Lower leg skin (tissue), 4 donors: ENCODE measurements around the gene ERAP2. TPM values are rescaled to one million over a fixed set of nuclear protein-coding genes. Genes with fewer than 3 reads are reported as not detected.

ENCODE experiments used
- DNase-seq, 2 donors: peaks; one replicate each; pipeline ENCODE4 v3.0.0-alpha.2; 2019; ENCODE audit warnings: low spot score in 2 of 2
- H3K4me3 ChIP-seq: fragments of 200-600 bp; sonication (generic); 2 replicates; pipeline ENCODE4 v1.5.1; 2017; ENCODE audit warnings: mild to moderate bottlenecking, low read depth; ENCODE audit not compliant: poor library complexity, severe bottlenecking
- POLR2A ChIP-seq, 2 donors: fragments of 450-650 bp; IDR thresholded peaks; one replicate each; pipeline ENCODE4 v1.6.1; 2016 to 2017; ENCODE audit warnings: antibody characterized with exemption in 2 of 2, mild to moderate bottlenecking in 1 of 2, moderate library complexity in 1 of 2
- WGBS, 2 donors: methylation state at CpG; one replicate each; pipeline ENCODE4 v1.1.5; 2018; 5-methylcytosine and 5-hydroxymethylcytosine counted together
- intact Hi-C: fragments of 100-400 bp; cut with DNase I; formaldehyde crosslinking; loops from one replicate; pipeline ENCODE4 v1.15.0; 2023; ENCODE audit warnings: low total_unique reads
- total RNA-seq, 4 donors: library from RNA; depleted of rRNA; stranded (reverse); fragments of >200 nt; gene quantifications; one replicate each; pipeline ENCODE4 v1.1.0, GENCODE V29; 2016
- TF ChIP-seq, protein P1 (sequence below), 3 donors: fragments of 450-650 bp; IDR thresholded peaks; one replicate each; pipeline ENCODE4 v1.5.1; 2016; ENCODE audit warnings: antibody characterized with exemption in 3 of 3, mild to moderate bottlenecking in 3 of 3, moderate library complexity in 2 of 3

Gene ERAP2
- total RNA-seq, 4 donors from 2014 or later = 5.0 to 11.0 (median 9.3) TPM

DNA sequence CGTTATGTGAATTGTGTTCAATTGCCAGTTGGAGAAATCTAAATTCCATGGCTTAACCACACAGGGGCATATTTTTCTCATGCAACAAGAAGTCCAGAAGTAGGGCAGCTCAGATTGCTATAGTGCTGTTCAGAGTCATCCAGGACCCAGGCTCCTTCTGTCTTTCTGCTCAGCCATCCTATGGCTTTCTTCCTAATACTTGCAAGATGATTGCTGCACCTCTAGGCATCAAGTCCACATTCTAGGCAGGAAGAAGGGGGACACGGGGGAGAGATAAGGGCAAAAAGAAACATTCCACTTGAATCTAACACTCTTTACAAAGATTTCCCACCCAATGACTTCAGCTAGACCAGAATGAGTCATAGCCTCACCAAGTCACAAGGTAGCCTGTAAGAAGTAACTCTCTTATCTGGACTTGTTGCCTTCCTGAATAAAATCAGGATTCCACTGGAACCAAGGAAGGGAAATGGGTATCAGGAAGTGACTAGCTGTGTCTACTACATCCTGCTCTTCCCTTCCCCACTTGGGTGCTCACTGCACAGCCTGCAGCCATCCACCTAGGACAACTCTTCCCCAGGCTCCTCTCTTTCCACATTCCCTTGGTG lies 5.3 kb downstream of the ERAP2 start:
- intact Hi-C loops = no loop called here
- 72 to 86% methylated on average over 2 of the region's 2 CpGs for WGBS, 2 donors
- no peak for DNase-seq
- TF ChIP-seq POLR2A (IDR thresholded peaks at IDR 0.05) = no peak
- TF ChIP-seq, protein P1, sequence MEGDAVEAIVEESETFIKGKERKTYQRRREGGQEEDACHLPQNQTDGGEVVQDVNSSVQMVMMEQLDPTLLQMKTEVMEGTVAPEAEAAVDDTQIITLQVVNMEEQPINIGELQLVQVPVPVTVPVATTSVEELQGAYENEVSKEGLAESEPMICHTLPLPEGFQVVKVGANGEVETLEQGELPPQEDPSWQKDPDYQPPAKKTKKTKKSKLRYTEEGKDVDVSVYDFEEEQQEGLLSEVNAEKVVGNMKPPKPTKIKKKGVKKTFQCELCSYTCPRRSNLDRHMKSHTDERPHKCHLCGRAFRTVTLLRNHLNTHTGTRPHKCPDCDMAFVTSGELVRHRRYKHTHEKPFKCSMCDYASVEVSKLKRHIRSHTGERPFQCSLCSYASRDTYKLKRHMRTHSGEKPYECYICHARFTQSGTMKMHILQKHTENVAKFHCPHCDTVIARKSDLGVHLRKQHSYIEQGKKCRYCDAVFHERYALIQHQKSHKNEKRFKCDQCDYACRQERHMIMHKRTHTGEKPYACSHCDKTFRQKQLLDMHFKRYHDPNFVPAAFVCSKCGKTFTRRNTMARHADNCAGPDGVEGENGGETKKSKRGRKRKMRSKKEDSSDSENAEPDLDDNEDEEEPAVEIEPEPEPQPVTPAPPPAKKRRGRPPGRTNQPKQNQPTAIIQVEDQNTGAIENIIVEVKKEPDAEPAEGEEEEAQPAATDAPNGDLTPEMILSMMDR (IDR thresholded peaks at IDR 0.05) = no peak
- H3K4me3 ChIP-seq = no peak overlapping the region

DNA sequence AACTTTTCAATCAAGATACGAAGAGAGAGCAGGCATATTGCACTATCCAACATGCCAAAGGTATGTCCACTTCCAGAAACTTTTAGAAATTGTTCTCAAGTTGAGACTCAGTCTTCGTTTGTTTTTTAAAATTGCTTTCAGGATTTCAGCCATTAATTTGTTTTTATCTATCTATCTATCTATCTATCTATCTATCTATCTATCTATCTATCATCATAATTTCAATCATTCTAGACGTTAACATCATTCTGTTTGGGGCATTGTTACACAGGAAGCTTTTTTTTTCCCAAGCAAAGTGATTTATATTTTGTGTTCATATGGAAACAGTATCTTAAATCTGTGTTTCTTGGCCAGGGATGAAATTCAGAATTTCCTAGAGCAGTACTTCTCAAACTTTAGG lies 7.6 kb downstream of the ERAP2 start:
- TF ChIP-seq POLR2A (IDR thresholded peaks at IDR 0.05) = no peak
- TF ChIP-seq, protein P1 (IDR thresholded peaks at IDR 0.05) = no peak
- no peak overlapping the region for H3K4me3 ChIP-seq
- no peak for DNase-seq
- WGBS, 2 donors = 60 to 61% methylated on average over 3 of the region's 3 CpGs
- intact Hi-C loops = no loop called here

GRCh38 chr5:96884995-96885394 lies 8.7 kb downstream of the ERAP2 start:
- intact Hi-C loops = no loop called here
- TF ChIP-seq, protein P1 (IDR thresholded peaks at IDR 0.05) = no peak
- no peak for TF ChIP-seq POLR2A (IDR thresholded peaks at IDR 0.05)
- no peak overlapping the region for H3K4me3 ChIP-seq
- no peak for DNase-seq
- WGBS, 2 donors = 82 to 86% methylated on average over 7 of the region's 7 CpGs

- TF ChIP-seq, protein P1 (IDR thresholded peaks at IDR 0.05) = no peak
- TF ChIP-seq POLR2A (IDR thresholded peaks at IDR 0.05) = no peak
- no peak overlapping the region for H3K4me3 ChIP-seq
- WGBS, 2 donors = 55 to 68% methylated on average over 5 of the region's 5 CpGs
- no peak for DNase-seq
- intact Hi-C loops = no loop called here
Observed at GRCh38 chr5:96885518-96886338, 9.4 kb downstream of the ERAP2 start.

DNA sequence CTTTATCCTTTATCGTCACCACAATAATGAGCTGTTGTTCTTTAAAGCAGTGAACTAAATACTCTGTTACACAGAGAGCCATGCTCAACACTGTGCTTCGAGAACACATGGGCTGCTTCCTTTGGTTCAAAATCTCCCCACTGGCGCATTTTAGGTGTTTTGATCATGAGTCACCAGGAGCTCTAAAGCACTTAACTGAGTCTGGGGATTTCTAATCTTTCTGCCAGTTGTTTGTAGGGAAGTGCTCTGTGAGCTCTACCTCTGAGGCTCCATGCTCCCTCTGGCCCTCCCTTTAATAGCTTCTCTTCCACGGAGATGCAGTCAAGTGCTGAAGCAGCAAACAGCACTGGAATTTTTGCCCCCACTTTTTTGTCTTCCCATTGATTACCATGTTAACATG lies 17.0 kb downstream of the ERAP2 start:
- DNase-seq = no peak
- TF ChIP-seq, protein P1 (IDR thresholded peaks at IDR 0.05) = no peak
- no peak for TF ChIP-seq POLR2A (IDR thresholded peaks at IDR 0.05)
- intact Hi-C loops = no loop called here
- H3K4me3 ChIP-seq = no peak overlapping the region
- whole genome bisulfite sequencing, 2 donors = 73 to 75% methylated on average over 4 of the region's 4 CpGs
